Measurements from ENCODE around the gene TMEM200C. TPM values are rescaled to one million over a fixed set of nuclear protein-coding genes. Genes with fewer than 3 reads are reported as not detected.

The TMEM200C gene
- total RNA-seq, 2 experiments from 2014 or later: not detected

DNA sequence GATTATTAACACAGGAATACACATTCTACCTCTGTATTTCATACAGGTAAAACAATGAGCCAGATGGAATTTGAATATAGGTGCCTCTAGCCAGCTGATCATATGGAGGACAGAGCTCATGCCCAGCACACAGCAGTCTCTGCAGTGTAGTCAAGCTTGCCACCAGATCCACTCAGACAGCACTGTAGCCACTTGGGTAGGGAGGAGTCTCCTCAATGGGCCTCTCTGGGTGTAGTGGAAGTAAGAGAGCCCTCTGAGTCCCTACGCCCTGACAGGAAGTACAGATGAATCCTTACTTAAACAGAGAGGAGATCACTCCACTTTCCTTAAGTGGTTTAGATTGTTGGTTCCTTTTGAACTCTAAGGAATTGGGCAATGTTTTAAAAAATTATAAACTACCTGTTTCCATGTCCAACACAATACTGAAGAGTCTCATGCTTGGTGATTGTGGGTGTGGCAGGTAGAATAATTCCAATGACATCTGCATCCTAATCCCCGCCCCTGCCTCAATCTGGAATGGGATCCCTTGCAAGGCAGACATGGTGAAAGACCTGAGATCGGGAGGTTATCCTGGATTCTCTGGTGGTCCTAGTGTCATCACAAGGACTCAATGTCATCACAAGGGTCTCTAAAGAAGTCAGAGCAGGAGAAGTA lies 23.0 kb upstream of the TMEM200C start:
- Mint-ChIP-seq H3K4me1 (ENCODE audit: low read depth) (no peaks in the 10 kb centered on the region), H3K36me3 (ENCODE audit: low read depth) (no peaks in the 10 kb centered on the region), H3K9me3 (no peaks in the 10 kb centered on the region), H3K27ac (no peak overlapping the region), H3K27me3 (peaks cover 4% of the 10 kb centered on the region), H3K4me3 (no peak overlapping the region)
- H3K27me3 ChIP-seq (ENCODE audit: control insufficient read depth in 1 of 2, insufficient read depth in 2 of 2, low read length in 2 of 2): no peaks in the 10 kb centered on the region
- no peak for DNase-seq
- H3K36me3 ChIP-seq (ENCODE audit: insufficient read depth, low read length): no peaks in the 10 kb centered on the region
- POLR2A ChIA-PET: no interaction called here
- H3K4me3 ChIP-seq (ENCODE audit: low read length): no peak overlapping the region
- H3K9me3 ChIP-seq (ENCODE audit: control insufficient read depth in 1 of 2, insufficient read depth in 1 of 2, low read length in 2 of 2): no peaks in the 10 kb centered on the region
- no peak for ATAC-seq (ENCODE audit: poor library complexity)
- intact Hi-C loops (cut with DNase I, micrococcal nuclease): no loop called here
- CTCF ChIA-PET: no interaction called here
- H3K27ac ChIP-seq (ENCODE audit: low read depth in 1 of 2, low read length in 2 of 2): no peak overlapping the region
- no peaks in the 10 kb centered on the region for H3K4me1 ChIP-seq (ENCODE audit: insufficient read depth, low read length)
- TF ChIP-seq, protein P1, sequence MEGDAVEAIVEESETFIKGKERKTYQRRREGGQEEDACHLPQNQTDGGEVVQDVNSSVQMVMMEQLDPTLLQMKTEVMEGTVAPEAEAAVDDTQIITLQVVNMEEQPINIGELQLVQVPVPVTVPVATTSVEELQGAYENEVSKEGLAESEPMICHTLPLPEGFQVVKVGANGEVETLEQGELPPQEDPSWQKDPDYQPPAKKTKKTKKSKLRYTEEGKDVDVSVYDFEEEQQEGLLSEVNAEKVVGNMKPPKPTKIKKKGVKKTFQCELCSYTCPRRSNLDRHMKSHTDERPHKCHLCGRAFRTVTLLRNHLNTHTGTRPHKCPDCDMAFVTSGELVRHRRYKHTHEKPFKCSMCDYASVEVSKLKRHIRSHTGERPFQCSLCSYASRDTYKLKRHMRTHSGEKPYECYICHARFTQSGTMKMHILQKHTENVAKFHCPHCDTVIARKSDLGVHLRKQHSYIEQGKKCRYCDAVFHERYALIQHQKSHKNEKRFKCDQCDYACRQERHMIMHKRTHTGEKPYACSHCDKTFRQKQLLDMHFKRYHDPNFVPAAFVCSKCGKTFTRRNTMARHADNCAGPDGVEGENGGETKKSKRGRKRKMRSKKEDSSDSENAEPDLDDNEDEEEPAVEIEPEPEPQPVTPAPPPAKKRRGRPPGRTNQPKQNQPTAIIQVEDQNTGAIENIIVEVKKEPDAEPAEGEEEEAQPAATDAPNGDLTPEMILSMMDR (IDR thresholded peaks at IDR 0.05): no peak

DNA sequence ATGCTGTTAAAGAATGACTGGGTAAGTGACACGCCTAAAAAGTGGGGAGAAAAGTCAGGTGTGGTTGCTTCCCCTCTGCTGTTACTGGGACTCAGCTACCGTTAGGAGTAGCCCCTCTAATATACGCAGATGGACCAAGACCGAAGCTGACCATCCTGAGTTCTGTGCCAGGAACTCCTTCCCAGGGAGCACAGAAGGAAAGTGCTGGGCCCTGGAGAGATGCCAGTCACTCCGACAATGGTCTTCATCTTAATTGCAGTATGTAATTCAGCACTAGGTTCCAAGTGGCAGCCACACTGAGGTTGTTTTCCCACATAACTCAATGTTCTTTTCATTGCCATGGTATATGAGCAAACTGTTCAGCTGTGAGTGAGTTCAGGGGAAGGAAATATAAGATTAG lies 19.6 kb upstream of the TMEM200C start:
- POLR2A ChIA-PET: no interaction called here
- Histone ChIP-seq H3K4me3 (ENCODE audit: low read length) (no peak overlapping the region), H3K36me3 (ENCODE audit: insufficient read depth, low read length) (no peaks in the 10 kb centered on the region), H3K27me3 (ENCODE audit: control insufficient read depth in 1 of 2, insufficient read depth in 2 of 2, low read length in 2 of 2) (no peaks in the 10 kb centered on the region), H3K9me3 (ENCODE audit: control insufficient read depth in 1 of 2, insufficient read depth in 1 of 2, low read length in 2 of 2) (no peaks in the 10 kb centered on the region), H3K27ac (ENCODE audit: low read depth in 1 of 2, low read length in 2 of 2) (no peak overlapping the region), H3K4me1 (ENCODE audit: insufficient read depth, low read length) (no peaks in the 10 kb centered on the region)
- intact Hi-C loops (cut with DNase I, micrococcal nuclease): no loop called here
- H3K4me3 Mint-ChIP-seq: no peak overlapping the region
- peaks cover 4% of the 10 kb centered on the region for H3K27me3 Mint-ChIP-seq
- TF ChIP-seq, protein P1 (IDR thresholded peaks at IDR 0.05): no peak
- H3K4me1 Mint-ChIP-seq (ENCODE audit: low read depth): no peaks in the 10 kb centered on the region
- H3K27ac Mint-ChIP-seq: no peak overlapping the region
- ATAC-seq (ENCODE audit: poor library complexity) (no peak), DNase-seq (no peak)
- no peaks in the 10 kb centered on the region for H3K36me3 Mint-ChIP-seq (ENCODE audit: low read depth)
- H3K9me3 Mint-ChIP-seq: no peaks in the 10 kb centered on the region
- CTCF ChIA-PET: no interaction called here

DNA sequence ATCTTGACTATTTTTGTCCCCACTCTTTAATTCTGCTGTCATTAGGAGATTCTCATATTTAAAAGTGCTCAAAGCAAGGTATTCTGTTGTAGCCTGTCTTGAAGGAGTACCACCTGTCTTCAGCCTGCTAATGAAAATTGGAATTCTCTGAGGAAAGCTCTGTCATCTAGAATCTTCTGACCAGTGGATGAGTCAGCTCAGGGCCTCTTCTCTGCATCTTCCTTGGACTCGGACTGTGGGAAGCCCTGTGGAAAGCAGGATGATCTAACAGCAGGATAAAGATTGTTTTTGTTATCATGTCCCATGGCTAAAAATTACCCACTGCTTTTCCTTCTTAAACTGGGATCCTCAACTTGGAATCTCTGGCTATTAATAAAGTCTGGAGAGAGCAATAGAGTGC lies 18.7 kb upstream of the TMEM200C start:
- intact Hi-C loops (cut with DNase I, micrococcal nuclease): no loop called here
- H3K27ac Mint-ChIP-seq: no peak overlapping the region
- ATAC-seq (ENCODE audit: poor library complexity) (no peak), DNase-seq (no peak)
- H3K4me1 ChIP-seq (ENCODE audit: insufficient read depth, low read length): no peaks in the 10 kb centered on the region
- H3K9me3 Mint-ChIP-seq: no peaks in the 10 kb centered on the region
- no peak overlapping the region for H3K4me3 Mint-ChIP-seq
- no peak overlapping the region for H3K4me3 ChIP-seq (ENCODE audit: low read length)
- no peaks in the 10 kb centered on the region for H3K36me3 Mint-ChIP-seq (ENCODE audit: low read depth)
- no peak overlapping the region for H3K27ac ChIP-seq (ENCODE audit: low read depth in 1 of 2, low read length in 2 of 2)
- H3K27me3 ChIP-seq (ENCODE audit: control insufficient read depth in 1 of 2, insufficient read depth in 2 of 2, low read length in 2 of 2): no peaks in the 10 kb centered on the region
- H3K36me3 ChIP-seq (ENCODE audit: insufficient read depth, low read length): no peaks in the 10 kb centered on the region
- TF ChIP-seq, protein P1 (IDR thresholded peaks at IDR 0.05): no peak
- H3K27me3 Mint-ChIP-seq: peaks cover 4% of the 10 kb centered on the region
- no peaks in the 10 kb centered on the region for H3K9me3 ChIP-seq (ENCODE audit: control insufficient read depth in 1 of 2, insufficient read depth in 1 of 2, low read length in 2 of 2)
- CTCF ChIA-PET: no interaction called here
- no peaks in the 10 kb centered on the region for H3K4me1 Mint-ChIP-seq (ENCODE audit: low read depth)
- POLR2A ChIA-PET: no interaction called here
